Panc1 (cell line): Measurements from ENCODE around the gene PDE1C. TPM values are rescaled to one million over a fixed set of nuclear protein-coding genes. Genes with fewer than 3 reads are reported as not detected.

ENCODE experiments used
- ATAC-seq: fragments of 200-7000 bp; cut with Tn5 transposase; 2 replicates; pipeline ENCODE4 v1.9.1; 2020; ENCODE audit warnings: mild to moderate bottlenecking, moderate library complexity
- BruUV-seq: library from RNA; stranded (reverse); fragments of 400-500 nt; replicated peaks from 2 replicates; lab custom pipeline; 2021; lab: Mats Ljungman, UMichigan
- CTCF ChIA-PET: fragments of 300-600 bp; sonication (Branson Sonifier 250); formaldehyde crosslinking; loops from one replicate; lab custom pipeline; 2022; ENCODE audit warnings: antibody characterized with exemption; lab: Charles Lee
- POLR2A ChIA-PET: fragments of 300-600 bp; sonication (Branson Sonifier 250); formaldehyde crosslinking; loops from one replicate; lab custom pipeline; 2022; ENCODE audit warnings: antibody characterized with exemption; lab: Charles Lee
- DNase-seq: peaks from one replicate; pipeline ENCODE4 v3.0.0-alpha.2; 2010; ENCODE audit warnings: low read depth, low spot score
- H3K27ac ChIP-seq: 2 replicates; pipeline ENCODE4 v1.5.1; 2011; ENCODE audit warnings: mild to moderate bottlenecking, low read length, inconsistent platforms
- H3K27me3 ChIP-seq: fragments of 200-500 bp; sonication (Bioruptor generic); 2 replicates; pipeline ENCODE4 v1.6.0; 2014; ENCODE audit warnings: low read length, inconsistent platforms; ENCODE audit not compliant: control insufficient read depth, insufficient read depth
- H3K36me3 ChIP-seq: fragments of 200-500 bp; sonication (Bioruptor generic); 2 replicates; pipeline ENCODE4 v1.5.1; 2014; ENCODE audit warnings: inconsistent platforms, mild to moderate bottlenecking, low read length, moderate library complexity; ENCODE audit not compliant: control insufficient read depth, insufficient read depth
- H3K4me1 ChIP-seq: 2 replicates; pipeline ENCODE4 v1.5.1; 2011; ENCODE audit warnings: inconsistent platforms, mild to moderate bottlenecking, low read length, moderate library complexity; ENCODE audit not compliant: control insufficient read depth, insufficient read depth
- H3K4me3 ChIP-seq, 2 experiments: 2 replicates each; pipeline ENCODE4 v1.5.1; 2011 to 2012; ENCODE audit warnings: low read depth in 2 of 2, low read length in 2 of 2, mild to moderate bottlenecking in 2 of 2, inconsistent platforms in 1 of 2, moderate library complexity in 1 of 2
- H3K9me3 ChIP-seq: fragments of 200-500 bp; sonication (Bioruptor generic); 2 replicates; pipeline ENCODE4 v1.5.1; 2014; ENCODE audit warnings: low read depth, mild to moderate bottlenecking, inconsistent platforms, low read length, moderate library complexity; ENCODE audit not compliant: control insufficient read depth, insufficient read depth
- CTCF ChIP-seq: fragments of 450-650 bp; IDR thresholded peaks from 2 replicates; pipeline ENCODE4 v1.5.1; 2017; ENCODE audit warnings: mild to moderate bottlenecking
- POLR2AphosphoS5 ChIP-seq: IDR thresholded peaks from 2 replicates; pipeline ENCODE4 v1.6.1; 2012; ENCODE audit warnings: mild to moderate bottlenecking, low read depth, low read length, moderate library complexity
- REST ChIP-seq, 2 experiments: IDR thresholded peaks; 2 replicates each; pipeline ENCODE4 v1.6.1; 2011 to 2012; ENCODE audit warnings: low read depth in 2 of 2, control low read depth in 1 of 2, low read length in 1 of 2, mild to moderate bottlenecking in 1 of 2, moderate library complexity in 1 of 2; ENCODE audit not compliant: insufficient read depth in 1 of 2
- SIN3A ChIP-seq: IDR thresholded peaks from 2 replicates; pipeline ENCODE4 v1.6.1; 2012; ENCODE audit warnings: low read depth, mild to moderate bottlenecking, low read length, moderate library complexity, borderline replicate concordance; ENCODE audit not compliant: insufficient read depth
- TCF7L2 ChIP-seq: IDR thresholded peaks from 2 replicates; pipeline ENCODE4 v1.6.1; 2011; ENCODE audit warnings: mild to moderate bottlenecking, low read depth, low read length, inconsistent platforms
- in situ Hi-C: cut with HindIII; loops from 2 replicates; pipeline ENCODE4 v1.10.0; 2016; ENCODE audit warnings: low sequenced_read_pairs, low pct_unique_long_range_greater_than_20kb
- intact Hi-C: fragments of 100-400 bp; cut with micrococcal nuclease; formaldehyde crosslinking; loops from one replicate; pipeline ENCODE4 v1.10.0; 2022; ENCODE audit not compliant: unreplicated experiment
- total RNA-seq: library from RNA; stranded (reverse); gene quantifications from one replicate; pipeline ENCODE4 v1.2.1, GENCODE V29; 2021; ENCODE audit not compliant: unreplicated experiment

Gene PDE1C
- total RNA-seq, 1 experiment from 2014 or later = not detected

GRCh38 chr7:32030904-32031692 lies 39.1 kb downstream of the PDE1C start:
- no peak overlapping the region for H3K4me3 ChIP-seq
- intact Hi-C loops (no loop called here), in situ Hi-C loops (no loop called here)
- H3K27me3 ChIP-seq = no peaks in the 10 kb centered on the region
- ChIA-PET CTCF (no interaction called here), POLR2A (no interaction called here)
- no peaks in the 10 kb centered on the region for H3K4me1 ChIP-seq
- DNase-seq (no peak), ATAC-seq (no peak)
- no peaks in the 10 kb centered on the region for H3K9me3 ChIP-seq
- H3K36me3 ChIP-seq = no peaks in the 10 kb centered on the region
- no TSS peak for BruUV-seq
- TF ChIP-seq POLR2AphosphoS5 (no peak), REST (IDR thresholded peaks at IDR 0.05; ENCODE audit: insufficient read depth in 1 of 2, low read depth in 2 of 2, low read length in 1 of 2) (no peak), TCF7L2 (no peak), SIN3A (no peak), CTCF (no peak)
- H3K27ac ChIP-seq = no peak overlapping the region

- ChIA-PET CTCF (no interaction called here), POLR2A (no interaction called here)
- H3K27ac ChIP-seq = no peak overlapping the region
- no peaks in the 10 kb centered on the region for H3K36me3 ChIP-seq
- no peaks in the 10 kb centered on the region for H3K4me1 ChIP-seq
- in situ Hi-C loops (no loop called here), intact Hi-C loops (no loop called here)
- no peaks in the 10 kb centered on the region for H3K9me3 ChIP-seq
- H3K27me3 ChIP-seq = no peaks in the 10 kb centered on the region
- no peak for DNase-seq
- no peak for ATAC-seq
- BruUV-seq = no TSS peak
- TF ChIP-seq SIN3A = no peak
- TF ChIP-seq CTCF = no peak
- TF ChIP-seq REST (IDR thresholded peaks at IDR 0.05; ENCODE audit: insufficient read depth in 1 of 2, low read depth in 2 of 2, low read length in 1 of 2) = no peak
- no peak for TF ChIP-seq POLR2AphosphoS5
- no peak for TF ChIP-seq TCF7L2
- H3K4me3 ChIP-seq = no peak overlapping the region
These were observed 44.2 kb downstream of the PDE1C start for GRCh38 chr7:32026083-32026425.
